Tibial nerve (tissue), 4 donors: ENCODE data around the gene ZNF346.

Experiments
- EP300 ChIP-seq, 2 donors: sonication (generic); formaldehyde crosslinking; IDR thresholded peaks; one replicate each; pipeline ENCODE4 v1.6.1; 2017; ENCODE audit warnings: antibody characterized with exemption in 2 of 2, mild to moderate bottlenecking in 1 of 2
- POLR2A ChIP-seq, 2 donors: fragments of 450-650 bp; IDR thresholded peaks; one replicate each; pipeline ENCODE4 v1.6.1; 2017; ENCODE audit warnings: antibody characterized with exemption in 2 of 2, mild to moderate bottlenecking in 2 of 2, moderate library complexity in 2 of 2
- TF ChIP-seq, protein P1 (sequence below), 5 experiments: fragments of 200-600 bp in 3 of 5; fragments of 450-650 bp in 2 of 5; sonication (generic) in 3 of 5; IDR thresholded peaks; one replicate each; pipeline ENCODE4 v1.5.1; 2016 to 2019; ENCODE audit warnings: antibody characterized with exemption in 5 of 5, mild to moderate bottlenecking in 3 of 5, moderate library complexity in 2 of 5

GRCh38 chr5:177083357-177083756 lies 60.9 kb downstream of the ZNF346 start:
- TF ChIP-seq POLR2A (IDR thresholded peaks at IDR 0.05): no peak
- TF ChIP-seq, protein P1, sequence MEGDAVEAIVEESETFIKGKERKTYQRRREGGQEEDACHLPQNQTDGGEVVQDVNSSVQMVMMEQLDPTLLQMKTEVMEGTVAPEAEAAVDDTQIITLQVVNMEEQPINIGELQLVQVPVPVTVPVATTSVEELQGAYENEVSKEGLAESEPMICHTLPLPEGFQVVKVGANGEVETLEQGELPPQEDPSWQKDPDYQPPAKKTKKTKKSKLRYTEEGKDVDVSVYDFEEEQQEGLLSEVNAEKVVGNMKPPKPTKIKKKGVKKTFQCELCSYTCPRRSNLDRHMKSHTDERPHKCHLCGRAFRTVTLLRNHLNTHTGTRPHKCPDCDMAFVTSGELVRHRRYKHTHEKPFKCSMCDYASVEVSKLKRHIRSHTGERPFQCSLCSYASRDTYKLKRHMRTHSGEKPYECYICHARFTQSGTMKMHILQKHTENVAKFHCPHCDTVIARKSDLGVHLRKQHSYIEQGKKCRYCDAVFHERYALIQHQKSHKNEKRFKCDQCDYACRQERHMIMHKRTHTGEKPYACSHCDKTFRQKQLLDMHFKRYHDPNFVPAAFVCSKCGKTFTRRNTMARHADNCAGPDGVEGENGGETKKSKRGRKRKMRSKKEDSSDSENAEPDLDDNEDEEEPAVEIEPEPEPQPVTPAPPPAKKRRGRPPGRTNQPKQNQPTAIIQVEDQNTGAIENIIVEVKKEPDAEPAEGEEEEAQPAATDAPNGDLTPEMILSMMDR (IDR thresholded peaks at IDR 0.05): no peak
- TF ChIP-seq EP300 (IDR thresholded peaks at IDR 0.05): no peak
